Osteoblast (primary cell): ENCODE results near the gene ZNF593OS. TPM values are rescaled to one million over a fixed set of nuclear protein-coding genes. Genes with fewer than 3 reads are reported as not detected.

Experiments
- DNase-seq: peaks from one replicate; pipeline ENCODE4 v3.0.0; 2011; ENCODE audit warnings: low spot score, mixed read lengths; ENCODE audit not compliant: insufficient read length; ENCODE audit errors: missing footprints
- H2AFZ ChIP-seq: 2 replicates; pipeline ENCODE4 v1.6.0; 2011; ENCODE audit warnings: mild to moderate bottlenecking, low read length
- H3K27ac ChIP-seq: 2 replicates; pipeline ENCODE4 v1.5.1; 2011; ENCODE audit warnings: mild to moderate bottlenecking, low read depth, low read length, moderate library complexity
- H3K27me3 ChIP-seq: 2 replicates; pipeline ENCODE4 v1.6.0; 2012; ENCODE audit warnings: mild to moderate bottlenecking, control low read depth, inconsistent platforms, low read length, moderate library complexity; ENCODE audit not compliant: insufficient read depth
- H3K36me3 ChIP-seq: 2 replicates; pipeline ENCODE4 v1.5.1; 2011; ENCODE audit warnings: mild to moderate bottlenecking, low read length, control low read depth, moderate library complexity; ENCODE audit not compliant: insufficient read depth
- H3K4me1 ChIP-seq: 2 replicates; pipeline ENCODE4 v1.5.1; 2011; ENCODE audit warnings: mild to moderate bottlenecking, low read length, control low read depth, moderate library complexity; ENCODE audit not compliant: insufficient read depth
- H3K4me2 ChIP-seq: 2 replicates; pipeline ENCODE4 v1.6.0; 2011; ENCODE audit warnings: mild to moderate bottlenecking, low read length; ENCODE audit not compliant: insufficient read depth
- H3K4me3 ChIP-seq: fragments of 200-600 bp; sonication (generic); 3 replicates; pipeline ENCODE4 v1.5.1; 2012; ENCODE audit warnings: mild to moderate bottlenecking, low read length, inconsistent platforms; ENCODE audit not compliant: insufficient read depth
- H3K79me2 ChIP-seq: 2 replicates; pipeline ENCODE4 v1.6.0; 2012; ENCODE audit warnings: mild to moderate bottlenecking, low read length, control low read depth, inconsistent platforms; ENCODE audit not compliant: insufficient read depth
- H3K9me3 ChIP-seq: 2 replicates; pipeline ENCODE4 v1.5.1; 2011; ENCODE audit warnings: low read depth, low read length, control low read depth
- H4K20me1 ChIP-seq: 2 replicates; pipeline ENCODE4 v1.6.0; 2012; ENCODE audit warnings: mild to moderate bottlenecking, low read length, control low read depth; ENCODE audit not compliant: insufficient read depth
- total RNA-seq: library from RNA; depleted of rRNA; stranded (reverse); fragments of >200 nt; gene quantifications from 2 replicates; pipeline ENCODE4 v1.2.3, GENCODE V29; 2012
- TF ChIP-seq, protein P1 (sequence below): IDR thresholded peaks from 2 replicates; pipeline ENCODE4 v1.5.1; 2011; ENCODE audit warnings: mild to moderate bottlenecking, low read depth, low read length, moderate library complexity; ENCODE audit errors: extremely low read depth

ZNF593OS gene
- not detected in 2 replicates for total RNA-seq

DNA sequence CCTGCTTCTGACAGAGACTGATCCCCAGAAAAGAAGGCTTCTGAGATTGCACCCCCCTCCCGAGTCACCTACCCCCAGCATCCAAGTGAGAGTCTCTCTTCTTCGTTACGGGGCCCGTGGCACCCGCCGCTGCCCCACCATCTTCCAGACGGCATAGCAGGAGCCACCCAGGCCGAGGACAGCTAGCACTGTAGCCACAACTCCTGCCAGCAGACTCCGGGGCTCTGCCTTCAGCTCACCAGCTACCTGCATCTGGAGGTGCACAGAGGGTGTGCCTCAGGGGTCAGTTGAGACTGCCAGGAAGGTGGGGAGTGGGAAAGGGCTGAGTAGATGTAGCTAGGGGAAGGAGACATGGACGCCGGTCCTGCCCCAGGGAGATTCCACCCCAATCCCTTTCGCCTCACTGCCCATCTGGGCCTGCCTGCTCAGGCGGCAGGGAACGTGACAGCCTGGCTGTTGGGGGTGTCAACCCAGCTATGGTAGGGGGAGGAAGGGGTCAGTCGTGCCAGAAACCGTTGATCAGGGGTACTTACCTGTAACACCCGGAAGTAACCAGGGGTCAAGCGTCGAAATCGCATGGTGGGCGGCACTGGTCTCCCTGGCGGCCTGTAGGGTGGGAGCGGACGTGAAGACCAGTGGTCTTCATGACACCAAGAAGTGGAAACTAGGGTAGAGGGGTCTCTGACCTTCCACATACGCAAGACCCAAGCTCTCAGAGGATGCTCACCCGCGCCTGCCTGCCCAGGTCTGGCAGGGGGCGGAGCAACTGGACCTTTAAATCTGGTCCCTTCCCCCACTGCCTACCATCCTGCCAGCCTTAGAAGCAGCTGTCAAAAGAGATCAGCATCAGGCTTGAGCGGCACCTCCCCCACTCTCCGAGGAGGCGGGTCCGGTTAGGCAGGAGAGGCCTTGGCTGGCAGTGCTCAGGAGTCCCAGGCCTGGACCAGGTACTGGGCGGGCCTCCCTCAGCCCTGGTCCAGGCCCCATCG, at the start of gene ZNF593OS:
Gene ZNF593OS (minus strand): TSS at position 749 of the 989 bp plus-strand sequence. CDS start 171 bp downstream, at position 578.
- Histone ChIP-seq H4K20me1 (peaks cover 3% of the 10 kb centered on the region), H2AFZ (no peak within 1 kb of the TSS), H3K4me3 (peak within 1 kb of the TSS; percentile 96), H3K36me3 (no peaks in the 10 kb centered on the region), H3K79me2 (peaks cover 16% of the 10 kb centered on the region), H3K27me3 (no peaks in the 10 kb centered on the region), H3K4me2 (peak within 1 kb of the TSS; percentile 94), H3K27ac (no peak within 1 kb of the TSS), H3K4me1 (peaks cover 9% of the 10 kb centered on the region), H3K9me3 (no peaks in the 10 kb centered on the region)
- TF ChIP-seq, protein P1, sequence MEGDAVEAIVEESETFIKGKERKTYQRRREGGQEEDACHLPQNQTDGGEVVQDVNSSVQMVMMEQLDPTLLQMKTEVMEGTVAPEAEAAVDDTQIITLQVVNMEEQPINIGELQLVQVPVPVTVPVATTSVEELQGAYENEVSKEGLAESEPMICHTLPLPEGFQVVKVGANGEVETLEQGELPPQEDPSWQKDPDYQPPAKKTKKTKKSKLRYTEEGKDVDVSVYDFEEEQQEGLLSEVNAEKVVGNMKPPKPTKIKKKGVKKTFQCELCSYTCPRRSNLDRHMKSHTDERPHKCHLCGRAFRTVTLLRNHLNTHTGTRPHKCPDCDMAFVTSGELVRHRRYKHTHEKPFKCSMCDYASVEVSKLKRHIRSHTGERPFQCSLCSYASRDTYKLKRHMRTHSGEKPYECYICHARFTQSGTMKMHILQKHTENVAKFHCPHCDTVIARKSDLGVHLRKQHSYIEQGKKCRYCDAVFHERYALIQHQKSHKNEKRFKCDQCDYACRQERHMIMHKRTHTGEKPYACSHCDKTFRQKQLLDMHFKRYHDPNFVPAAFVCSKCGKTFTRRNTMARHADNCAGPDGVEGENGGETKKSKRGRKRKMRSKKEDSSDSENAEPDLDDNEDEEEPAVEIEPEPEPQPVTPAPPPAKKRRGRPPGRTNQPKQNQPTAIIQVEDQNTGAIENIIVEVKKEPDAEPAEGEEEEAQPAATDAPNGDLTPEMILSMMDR: no peak
- peak; percentile 54 for DNase-seq

DNA sequence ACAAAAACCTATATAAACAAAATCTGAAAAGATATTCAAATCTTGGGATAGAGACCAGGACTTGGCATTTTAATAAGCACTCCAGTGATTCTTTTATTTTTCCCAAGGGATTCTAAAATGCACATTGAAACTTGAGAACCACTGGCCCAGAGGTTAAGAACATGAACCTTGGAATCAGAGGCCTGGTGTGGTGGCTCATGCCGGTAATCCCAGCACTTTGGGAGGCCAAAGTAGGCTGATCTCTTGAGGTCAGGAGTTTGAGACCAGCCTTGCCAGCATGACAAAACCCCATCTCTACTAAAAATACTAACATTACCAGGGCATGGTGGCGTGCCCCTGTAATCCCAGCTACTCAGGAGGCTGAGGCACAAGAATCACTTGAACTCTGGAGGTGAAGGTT, 49.5 kb upstream of the ZNF593OS start:
- Histone ChIP-seq H2AFZ (no peak overlapping the region), H3K27me3 (peaks cover 58% of the 10 kb centered on the region), H4K20me1 (no peaks in the 10 kb centered on the region), H3K4me1 (peaks cover 3% of the 10 kb centered on the region), H3K36me3 (no peaks in the 10 kb centered on the region), H3K4me2 (no peak overlapping the region), H3K79me2 (no peaks in the 10 kb centered on the region), H3K4me3 (no peak overlapping the region), H3K9me3 (no peaks in the 10 kb centered on the region), H3K27ac (no peak overlapping the region)
- TF ChIP-seq, protein P1: no peak
- DNase-seq: no peak

DNA sequence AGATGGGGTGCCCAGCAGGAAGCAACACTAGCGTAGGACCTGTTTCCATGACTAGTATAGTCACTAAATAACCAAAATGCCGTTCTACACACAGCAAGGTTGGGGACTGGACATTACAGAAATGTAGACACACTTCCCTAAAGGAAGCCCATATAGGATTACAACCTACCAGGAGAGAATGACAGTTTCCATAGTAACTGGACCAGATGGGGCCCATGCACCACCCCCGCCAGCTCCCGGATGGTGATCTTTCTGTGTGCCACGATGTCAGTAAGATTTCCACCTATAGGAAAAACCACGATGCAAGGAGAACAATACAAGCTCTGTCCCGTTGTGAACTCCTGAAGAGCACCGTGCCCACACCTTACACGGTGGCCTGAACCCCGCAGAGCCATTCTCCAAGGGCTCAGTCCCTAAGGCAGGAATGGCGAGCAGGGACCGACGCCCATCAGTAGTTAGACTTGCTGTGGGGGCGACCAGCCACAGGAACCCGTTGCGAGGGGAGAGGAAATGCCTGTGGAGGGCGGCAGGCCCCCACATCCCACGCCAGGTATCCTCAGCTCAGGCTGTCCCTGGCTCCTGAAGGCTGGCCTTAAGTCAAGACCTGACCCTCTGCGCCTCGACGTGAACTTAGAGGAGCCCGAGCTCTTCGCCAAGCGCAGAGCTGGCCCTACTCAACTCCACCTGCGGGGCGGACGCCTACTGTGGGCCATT, 48.7 kb upstream of the ZNF593OS start:
- TF ChIP-seq, protein P1: no peak
- no peak for DNase-seq
- H3K9me3 ChIP-seq: no peaks in the 10 kb centered on the region
- no peak overlapping the region for H3K27ac ChIP-seq
- no peak overlapping the region for H2AFZ ChIP-seq
- no peaks in the 10 kb centered on the region for H4K20me1 ChIP-seq
- H3K36me3 ChIP-seq: no peaks in the 10 kb centered on the region
- H3K27me3 ChIP-seq: peaks cover 55% of the 10 kb centered on the region
- H3K79me2 ChIP-seq: no peaks in the 10 kb centered on the region
- H3K4me2 ChIP-seq: no peak overlapping the region
- no peaks in the 10 kb centered on the region for H3K4me1 ChIP-seq
- no peak overlapping the region for H3K4me3 ChIP-seq
